T-cell (primary cell): ENCODE measurements around the gene NDRG3. TPM values are rescaled to one million over a fixed set of nuclear protein-coding genes. Genes with fewer than 3 reads are reported as not detected.
A peak's percentile ranks its signal among the peaks of the same experiment; 100 is the strongest.

Experiments
- ATAC-seq, 4 experiments: fragments of 200-7000 bp in 3 of 4; fragments of 150-1000 bp in 1 of 4; cut with Tn5 transposase; replicated peaks in 1 of 4; 1 replicate in 3 of 4; 2 replicates in 1 of 4; pipeline ENCODE4 v1.10.0; 2021; ENCODE audit warnings: moderate library complexity in 3 of 4, mild to moderate bottlenecking in 2 of 4, moderate number of reproducible peaks in 1 of 4
- CTCF ChIA-PET, 2 donors: fragments of 300-600 bp; sonication (Branson Sonifier 250); formaldehyde crosslinking; loops; one replicate each; lab custom pipeline; 2022; ENCODE audit warnings: antibody characterized with exemption in 2 of 2; lab: Charles Lee
- POLR2A ChIA-PET, 2 donors: fragments of 300-600 bp; sonication (Branson Sonifier 250); formaldehyde crosslinking; loops; one replicate each; lab custom pipeline; 2022; ENCODE audit warnings: antibody characterized with exemption in 2 of 2; lab: Charles Lee
- DNase-seq, 35 experiments: peaks; one replicate each; pipeline versions ENCODE4 v3.0.0 to v3.0.0-alpha.2; 2013 to 2023
- H3K27ac ChIP-seq: one replicate; pipeline ENCODE4 v1.5.1; 2013; ENCODE audit warnings: low read length
- H3K27me3 ChIP-seq, 2 experiments: replicated peaks in 1 of 2; 1 replicate in 1 of 2; 2 replicates in 1 of 2; pipeline versions ENCODE4 v1.6.1 to v1.7.0; 2013; ENCODE audit warnings: low read length in 1 of 2, mixed read lengths in 1 of 2; ENCODE audit not compliant: control insufficient read depth in 2 of 2, insufficient read depth in 2 of 2; ENCODE audit errors: extremely low read depth in 1 of 2
- H3K36me3 ChIP-seq, 2 donors: 1 replicate in 1 of 2; 2 replicates in 1 of 2; pipeline versions ENCODE4 v1.6.1 to v1.7.0; 2013; ENCODE audit warnings: low read length in 1 of 2; ENCODE audit not compliant: control insufficient read depth in 2 of 2, insufficient read depth in 1 of 2; ENCODE audit errors: extremely low read depth in 1 of 2
- H3K4me1 ChIP-seq, 2 experiments: 1 replicate in 1 of 2; 2 replicates in 1 of 2; pipeline versions ENCODE4 v1.6.1 to v1.7.0; 2013; ENCODE audit warnings: low read length in 2 of 2, mixed read lengths in 1 of 2; ENCODE audit not compliant: insufficient read depth in 2 of 2, control insufficient read depth in 1 of 2; ENCODE audit errors: extremely low read depth in 1 of 2
- H3K4me3 ChIP-seq, 2 donors: 1 replicate in 1 of 2; 2 replicates in 1 of 2; pipeline versions ENCODE4 v1.5.1 to v1.7.0; 2013; ENCODE audit warnings: mild to moderate bottlenecking in 2 of 2, low read length in 1 of 2, moderate library complexity in 1 of 2; ENCODE audit not compliant: control insufficient read depth in 1 of 2; ENCODE audit errors: extremely low read depth in 1 of 2
- H3K9me3 ChIP-seq: 2 replicates; pipeline ENCODE4 v1.7.0; 2013
- H3K27ac Mint-ChIP-seq, 2 donors: one replicate each; pipeline ENCODE4 v1.8.0; 2020 to 2021; ENCODE audit warnings: mild to moderate bottlenecking in 2 of 2, mixed read lengths in 2 of 2
- H3K27me3 Mint-ChIP-seq, 2 donors: one replicate each; pipeline ENCODE4 v1.8.0; 2021 to 2022; ENCODE audit warnings: mixed read lengths in 2 of 2
- H3K36me3 Mint-ChIP-seq: one replicate; pipeline ENCODE4 v1.8.0; 2021; ENCODE audit warnings: mixed read lengths
- H3K4me1 Mint-ChIP-seq, 3 donors: one replicate each; pipeline ENCODE4 v1.8.0; 2020 to 2022; ENCODE audit warnings: mixed read lengths in 3 of 3, mild to moderate bottlenecking in 1 of 3
- H3K4me3 Mint-ChIP-seq, 3 donors: one replicate each; pipeline ENCODE4 v1.8.0; 2020 to 2022; ENCODE audit warnings: mild to moderate bottlenecking in 3 of 3, mixed read lengths in 3 of 3, moderate library complexity in 3 of 3
- H3K9me3 Mint-ChIP-seq, 3 donors: one replicate each; pipeline ENCODE4 v1.8.0; 2020 to 2022; ENCODE audit warnings: mixed read lengths in 3 of 3
- WGBS: methylation state at CpG from one replicate; pipeline ENCODE4 v1.1.5; 2013; ENCODE audit warnings: missing lambda C conversion rate; ENCODE audit not compliant: insufficient coverage; 5-methylcytosine and 5-hydroxymethylcytosine counted together
- total RNA-seq, 35 experiments: library from RNA in 6 of 35; stranded (reverse) in 6 of 35; fragments of 120-200 nt in 1 of 35; gene quantifications; one replicate each; pipeline versions ENCODE4 v1.2.1 to v1.2.4 and lab custom pipeline; 2013 to 2026

NDRG3 gene
- total RNA-seq, 5 donors from 2014 or later (not counting 1 experiment from before 2014, with no cell fraction given) = 25.8 to 29.5 (median 28.3) TPM

- peaks cover 5 to 58% of the 10 kb centered on the region in 2 experiments for H3K4me1 ChIP-seq
- H3K27me3 ChIP-seq = no peaks in the 10 kb centered on the region
- no peaks in the 10 kb centered on the region for H3K9me3 Mint-ChIP-seq
- peaks cover 11 to 76% of the 10 kb centered on the region in 2 donors for H3K36me3 ChIP-seq
- DNase-seq (peak in 25 of 35 experiments; percentile 17 to 76 (median 50)), ATAC-seq (peak in 1 of 4 experiments; percentile 49)
- no peak overlapping the region for H3K4me3 ChIP-seq
- H3K4me3 Mint-ChIP-seq = peak overlapping the region in 2 of 3 donors; percentile 6 to 12
- peak overlapping the region; percentile 60 to 71 for H3K27ac Mint-ChIP-seq
- no peaks in the 10 kb centered on the region for H3K9me3 ChIP-seq
- CTCF ChIA-PET = no interaction called here
- peaks cover 62 to 72% (median 65%) of the 10 kb centered on the region in 3 donors for H3K4me1 Mint-ChIP-seq
- POLR2A ChIA-PET = no interaction called here
- peaks cover 57% of the 10 kb centered on the region for H3K36me3 Mint-ChIP-seq
- WGBS = 66% methylated on average over 4 of the region's 7 CpGs
- H3K27me3 Mint-ChIP-seq = no peaks in the 10 kb centered on the region
- peak overlapping the region; percentile 56 for H3K27ac ChIP-seq
These were observed 117.8 kb downstream of the NDRG3 start for GRCh38 chr20:36628076-36628475.

- Mint-ChIP-seq H3K36me3 (peaks cover 44% of the 10 kb centered on the region), H3K27me3 (no peaks in the 10 kb centered on the region), H3K4me3 (no peak overlapping the region), H3K4me1 (peaks cover 51 to 62% (median 51%) of the 10 kb centered on the region in 3 donors), H3K27ac (peak overlapping the region; percentile 77 to 84), H3K9me3 (no peaks in the 10 kb centered on the region)
- ATAC-seq (no peak), DNase-seq (no peak)
- Histone ChIP-seq H3K27me3 (no peaks in the 10 kb centered on the region), H3K4me1 (peaks cover 7 to 42% of the 10 kb centered on the region in 2 experiments), H3K36me3 (peaks cover 13 to 57% of the 10 kb centered on the region in 2 donors), H3K9me3 (no peaks in the 10 kb centered on the region), H3K4me3 (no peak overlapping the region), H3K27ac (no peak overlapping the region)
- WGBS = no CpG with 5 or more reads among the region's 2 CpGs
- ChIA-PET CTCF (interaction anchor here in 1 of 2 donors (0.6 kb wide), 1 partner anchor 34 kb away, joined by 3 read pairs; no protein-coding TSS in a partner anchor), POLR2A (interaction anchor here in 1 of 2 donors (0.7 kb wide), 1 partner anchor 254 kb away, joined by 15 read pairs; no protein-coding TSS in a partner anchor)
These were observed 121.0 kb downstream of the NDRG3 start for GRCh38 chr20:36624944-36625324.

GRCh38 chr20:36624068-36624943 lies 121.6 kb downstream of the NDRG3 start:
- DNase-seq (no peak), ATAC-seq (no peak)
- POLR2A ChIA-PET = no interaction called here
- H3K4me3 Mint-ChIP-seq = no peak overlapping the region
- H3K27ac Mint-ChIP-seq = peak overlapping the region; percentile 77 to 84
- CTCF ChIA-PET = interaction anchor here in 1 of 2 donors (0.6 kb wide), 1 partner anchor 34 kb away, joined by 3 read pairs; no protein-coding TSS in a partner anchor
- no peaks in the 10 kb centered on the region for H3K27me3 Mint-ChIP-seq
- H3K4me1 Mint-ChIP-seq = peaks cover 45 to 55% (median 45%) of the 10 kb centered on the region in 3 donors
- peaks cover 2 to 36% of the 10 kb centered on the region in 2 experiments for H3K4me1 ChIP-seq
- H3K9me3 Mint-ChIP-seq = no peaks in the 10 kb centered on the region
- H3K4me3 ChIP-seq = no peak overlapping the region
- H3K27me3 ChIP-seq = no peaks in the 10 kb centered on the region
- H3K36me3 ChIP-seq = peaks cover 13 to 57% of the 10 kb centered on the region in 2 donors
- H3K36me3 Mint-ChIP-seq = peaks cover 40% of the 10 kb centered on the region
- WGBS = 71% methylated on average over 8 of the region's 14 CpGs
- no peaks in the 10 kb centered on the region for H3K9me3 ChIP-seq
- peak overlapping the region; percentile 32 for H3K27ac ChIP-seq

- no peaks in the 10 kb centered on the region for H3K27me3 ChIP-seq
- peak overlapping the region; percentile 32 for H3K27ac ChIP-seq
- WGBS = no CpG with 5 or more reads among the region's 2 CpGs
- H3K9me3 Mint-ChIP-seq = no peaks in the 10 kb centered on the region
- ChIA-PET POLR2A (no interaction called here), CTCF (no interaction called here)
- H3K27ac Mint-ChIP-seq = peak overlapping the region; percentile 77 to 84
- no peak overlapping the region for H3K4me3 Mint-ChIP-seq
- ATAC-seq (no peak), DNase-seq (no peak)
- H3K4me1 ChIP-seq = peaks cover 2 to 27% of the 10 kb centered on the region in 2 experiments
- peaks cover 40 to 48% (median 41%) of the 10 kb centered on the region in 3 donors for H3K4me1 Mint-ChIP-seq
- H3K36me3 ChIP-seq = peaks cover 13 to 52% of the 10 kb centered on the region in 2 donors
- H3K36me3 Mint-ChIP-seq = peaks cover 37% of the 10 kb centered on the region
- H3K4me3 ChIP-seq = no peak overlapping the region
- H3K27me3 Mint-ChIP-seq = no peaks in the 10 kb centered on the region
- H3K9me3 ChIP-seq = no peaks in the 10 kb centered on the region
These were observed 122.4 kb downstream of the NDRG3 start for GRCh38 chr20:36623444-36623843.

GRCh38 chr20:36620917-36621316 lies 125.0 kb downstream of the NDRG3 start:
- 98% methylated on average over 5 of the region's 5 CpGs for WGBS
- Histone ChIP-seq H3K36me3 (peaks cover 11 to 29% of the 10 kb centered on the region in 2 donors), H3K27ac (no peak overlapping the region), H3K27me3 (no peaks in the 10 kb centered on the region), H3K4me3 (no peak overlapping the region), H3K4me1 (peaks cover 2 to 11% of the 10 kb centered on the region in 2 experiments), H3K9me3 (no peaks in the 10 kb centered on the region)
- Mint-ChIP-seq H3K36me3 (peaks cover 23% of the 10 kb centered on the region), H3K9me3 (no peaks in the 10 kb centered on the region), H3K4me1 (peaks cover 27 to 34% (median 29%) of the 10 kb centered on the region in 3 donors), H3K27me3 (no peaks in the 10 kb centered on the region), H3K4me3 (no peak overlapping the region), H3K27ac (peak overlapping the region; percentile 50 to 72)
- ATAC-seq (no peak), DNase-seq (no peak)
- ChIA-PET POLR2A (no interaction called here), CTCF (no interaction called here)

GRCh38 chr20:36614781-36615557 lies 130.9 kb downstream of the NDRG3 start:
- Histone ChIP-seq H3K27ac (no peak overlapping the region), H3K27me3 (no peaks in the 10 kb centered on the region), H3K4me1 (peaks cover 0 to 9% of the 10 kb centered on the region in 2 experiments), H3K36me3 (peaks cover 8 to 58% of the 10 kb centered on the region in 2 donors), H3K9me3 (no peaks in the 10 kb centered on the region), H3K4me3 (no peak overlapping the region)
- Mint-ChIP-seq H3K4me1 (peaks cover 11 to 25% (median 12%) of the 10 kb centered on the region in 3 donors), H3K9me3 (no peaks in the 10 kb centered on the region), H3K4me3 (no peak overlapping the region), H3K27ac (peak overlapping the region; percentile 21 to 69), H3K27me3 (no peaks in the 10 kb centered on the region), H3K36me3 (peaks cover 25% of the 10 kb centered on the region)
- no peak for DNase-seq
- ChIA-PET POLR2A (interaction anchor here (0.5 to 1.0 kb wide), 3 partner anchors 22 to 1222 kb away, joined by 3 to 12 read pairs (median 4); partner anchors contain the start of gene SLA2 (in 1 of the 2)), CTCF (no interaction called here)
- no peak for ATAC-seq
- WGBS = 86% methylated on average over 9 of the region's 14 CpGs
